Activated T-cell treated with anti-CD3 and anti-CD28 coated beads for 48 hours (primary cell): Measurements from ENCODE around the gene MELTF.

Experiments
- DNase-seq: peaks from one replicate; pipeline ENCODE4 v3.0.0-alpha.2; 2020; ENCODE audit warnings: low read depth

The MELTF gene

DNA sequence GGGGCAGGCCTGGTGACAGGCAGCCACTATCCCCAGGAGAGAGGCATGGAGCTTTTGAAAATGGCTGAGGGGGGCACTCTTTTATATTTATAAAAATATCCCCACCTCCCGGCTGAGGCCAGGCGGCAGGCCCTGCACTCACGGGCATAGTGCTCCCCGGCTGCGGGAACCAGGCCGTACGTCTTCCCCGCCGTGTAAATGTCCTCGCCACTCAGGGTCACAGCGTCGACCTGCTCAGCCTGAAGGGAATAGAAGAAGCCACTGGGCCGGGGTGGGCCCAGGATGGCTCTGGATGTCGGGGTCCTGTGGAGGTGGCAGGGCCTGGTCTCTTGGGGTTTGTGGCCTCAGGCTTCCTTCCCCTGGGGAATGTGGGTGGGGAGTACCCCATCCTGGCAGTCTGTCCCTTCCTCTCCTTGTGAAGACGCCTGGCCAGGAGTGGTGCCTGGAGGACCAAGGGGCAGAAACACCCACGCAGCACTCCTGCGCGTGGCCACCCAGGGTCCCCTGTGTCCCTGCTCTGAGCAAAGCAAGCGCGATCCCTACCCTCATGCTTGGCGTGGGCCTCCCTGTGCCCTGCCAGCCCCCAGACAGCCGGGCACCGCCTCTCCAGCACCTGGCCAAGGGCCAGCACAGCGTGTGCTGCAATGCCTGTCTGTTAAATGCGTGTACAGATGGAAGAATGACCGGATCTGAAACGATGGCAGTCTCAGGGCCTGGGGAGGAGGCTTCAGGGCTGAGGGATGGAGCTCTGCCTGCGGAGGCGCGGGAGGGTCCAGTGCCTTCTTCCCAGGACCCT, 18.9 kb downstream of the MELTF start:
- DNase-seq: no peak

DNA sequence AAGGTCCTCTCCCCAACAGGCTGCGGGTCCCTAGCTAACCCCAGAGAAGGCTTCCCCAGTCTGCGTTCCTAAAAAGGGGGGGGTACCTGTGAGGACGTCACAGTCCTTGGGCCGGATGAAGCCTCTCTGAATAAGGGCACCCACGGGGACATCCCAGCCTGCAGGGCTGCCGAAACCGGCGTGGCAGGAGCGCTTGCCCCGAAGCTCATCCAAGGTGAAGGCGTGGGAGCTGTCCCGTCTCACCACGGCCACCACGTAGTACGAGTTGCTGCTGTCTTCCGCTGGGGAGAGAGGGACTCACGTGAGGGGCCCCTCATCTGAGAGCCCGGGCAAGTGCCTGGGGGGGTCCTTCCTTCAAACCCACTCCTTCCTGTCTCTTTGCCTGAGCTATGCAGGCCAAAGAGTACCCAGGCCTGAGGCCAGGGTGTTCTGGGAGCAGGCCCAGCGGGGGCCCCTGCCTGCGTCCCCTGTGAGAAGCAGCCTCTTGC, 20.0 kb downstream of the MELTF start:
- DNase-seq: no peak

GRCh38 chr3:197008436-197009209, 21.0 kb downstream of the MELTF start:
- no peak for DNase-seq

DNA sequence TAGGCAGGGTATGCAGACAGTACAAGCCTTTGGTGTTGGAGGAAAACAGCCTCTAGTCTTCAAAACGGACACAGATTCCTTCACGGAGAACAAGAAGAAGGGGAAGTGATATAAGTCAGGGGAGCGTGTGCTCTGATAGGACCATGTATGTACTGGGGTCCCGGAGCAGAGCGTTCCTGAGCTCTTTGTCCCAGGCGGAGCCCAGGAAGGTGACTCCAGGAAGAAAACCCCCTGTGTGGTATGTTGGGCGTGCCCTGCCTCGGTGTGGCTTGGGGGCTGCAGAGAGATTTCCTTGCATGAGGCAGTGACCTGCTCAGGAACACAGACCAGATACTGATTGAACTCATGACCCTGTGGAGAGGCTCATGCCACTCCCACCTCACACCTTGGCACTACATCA, 21.7 kb downstream of the MELTF start:
- DNase-seq: no peak

DNA sequence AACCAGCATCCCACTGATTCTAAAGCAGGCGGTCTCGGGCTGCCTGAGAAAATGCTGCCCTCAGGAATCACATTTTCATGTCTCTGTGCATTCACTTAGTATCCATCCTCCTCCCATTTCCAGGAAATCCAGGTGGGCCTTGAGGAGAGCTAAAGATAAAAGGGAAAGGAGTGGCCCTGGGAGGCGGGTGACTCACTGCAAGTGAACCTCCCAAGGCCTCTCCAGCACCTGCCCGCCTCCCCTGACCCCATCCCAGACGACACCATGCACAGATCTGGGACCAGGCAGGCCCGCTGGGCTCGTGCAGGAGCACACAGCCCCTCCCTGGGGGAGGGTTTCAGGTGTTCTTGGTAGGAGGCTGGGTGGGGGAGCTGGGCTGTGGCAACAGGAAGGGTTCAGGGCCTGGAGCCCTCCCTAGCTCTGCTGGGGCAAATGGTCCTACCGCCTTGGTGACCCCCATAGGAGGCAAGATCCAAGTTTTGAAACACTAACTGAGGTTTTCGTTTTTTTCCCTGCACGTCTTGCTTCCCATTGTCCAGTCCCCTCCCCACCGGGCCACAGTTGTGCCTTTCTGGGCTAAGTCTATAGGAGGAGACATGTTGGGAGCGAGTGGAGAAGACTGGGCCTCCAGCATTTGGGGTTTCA, 22.2 kb downstream of the MELTF start:
- no peak for DNase-seq

- DNase-seq: no peak
Observed at GRCh38 chr3:197006860-197007259, 22.8 kb downstream of the MELTF start.

GRCh38 chr3:197006446-197006845, 23.2 kb downstream of the MELTF start:
- no peak for DNase-seq

- DNase-seq: peak; percentile 14
Observed at GRCh38 chr3:197003461-197004385, 25.9 kb downstream of the MELTF start.

GRCh38 chr3:197002701-197003454, 26.7 kb downstream of the MELTF start:
- DNase-seq: peak; percentile 76

DNA sequence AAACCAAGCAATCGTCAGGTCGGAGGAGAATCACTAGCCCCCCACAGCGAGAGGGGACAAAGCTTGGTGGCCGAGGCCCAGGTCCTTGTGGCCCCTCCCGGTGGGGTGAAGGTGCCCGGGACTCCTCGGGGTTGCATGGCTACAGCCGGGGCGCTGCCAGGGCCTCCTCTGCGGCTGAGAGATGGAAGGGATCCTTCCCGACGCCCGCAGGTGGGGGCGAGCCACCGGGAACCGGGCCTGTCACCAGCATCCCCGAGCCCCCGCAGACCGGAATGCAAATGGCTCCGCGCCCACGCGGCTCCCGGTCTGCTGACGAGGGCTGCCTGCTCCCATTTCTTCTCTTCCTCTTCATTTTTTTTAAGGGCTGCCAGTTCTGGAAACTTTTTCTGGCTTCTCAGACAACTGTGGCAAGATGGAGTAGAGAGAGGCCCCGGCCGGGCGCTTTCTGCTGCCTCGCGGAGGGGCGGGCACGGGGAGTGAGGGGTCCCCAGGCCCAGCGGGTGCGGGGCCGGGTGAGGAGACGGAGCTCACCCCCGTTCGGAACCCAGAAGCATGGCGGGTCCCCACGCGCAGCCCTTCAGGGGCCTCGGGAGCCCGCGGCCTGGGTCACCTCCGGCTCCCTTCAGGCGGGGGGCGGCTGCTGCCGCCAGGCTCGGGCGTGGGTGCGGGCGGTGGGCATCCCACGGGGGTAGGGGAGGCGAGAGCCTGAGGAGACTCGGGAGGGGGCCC, 27.5 kb downstream of the MELTF start:
- no peak for DNase-seq

DNA sequence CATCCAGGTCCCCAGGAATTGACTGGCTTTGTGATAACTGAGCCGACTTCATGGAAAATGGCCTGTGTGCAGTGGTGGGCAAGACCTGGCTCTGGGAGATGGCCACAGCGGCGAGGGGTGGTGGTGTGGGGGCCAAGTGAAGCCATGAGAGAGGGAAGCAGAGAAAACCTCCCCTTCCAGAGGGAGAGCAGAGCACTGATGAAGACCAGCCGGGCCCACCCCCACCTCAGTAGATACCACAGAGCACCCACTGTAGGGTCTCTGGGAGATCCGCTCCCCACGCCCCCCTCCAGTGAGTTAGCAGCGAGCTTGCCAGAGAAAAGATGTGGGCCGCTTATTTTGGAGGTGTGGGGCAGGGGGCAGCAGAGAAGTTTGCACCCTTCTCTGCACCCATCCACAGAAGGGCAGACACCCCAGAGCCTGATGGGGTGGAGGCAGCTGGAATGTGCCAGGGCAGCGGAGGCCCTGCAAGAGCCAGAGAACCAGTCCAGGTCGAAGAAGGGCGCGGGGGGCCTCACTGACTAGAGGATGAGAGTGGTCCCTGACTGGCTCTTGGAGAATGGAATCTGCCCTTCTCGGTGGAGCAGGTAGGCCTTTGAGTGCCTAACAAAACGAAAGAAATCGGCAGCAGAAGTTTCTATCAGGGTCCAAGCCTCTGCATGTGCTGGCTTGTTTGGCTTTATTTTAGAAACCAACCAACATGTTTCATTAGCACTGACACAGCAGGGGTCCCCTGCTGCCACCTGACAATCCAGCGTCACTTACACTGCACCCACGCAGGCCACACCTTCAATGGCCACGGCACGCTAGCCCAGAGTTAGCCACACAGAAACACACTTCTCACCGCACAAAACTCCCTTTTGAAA, 28.3 kb downstream of the MELTF start:
- DNase-seq: no peak

DNA sequence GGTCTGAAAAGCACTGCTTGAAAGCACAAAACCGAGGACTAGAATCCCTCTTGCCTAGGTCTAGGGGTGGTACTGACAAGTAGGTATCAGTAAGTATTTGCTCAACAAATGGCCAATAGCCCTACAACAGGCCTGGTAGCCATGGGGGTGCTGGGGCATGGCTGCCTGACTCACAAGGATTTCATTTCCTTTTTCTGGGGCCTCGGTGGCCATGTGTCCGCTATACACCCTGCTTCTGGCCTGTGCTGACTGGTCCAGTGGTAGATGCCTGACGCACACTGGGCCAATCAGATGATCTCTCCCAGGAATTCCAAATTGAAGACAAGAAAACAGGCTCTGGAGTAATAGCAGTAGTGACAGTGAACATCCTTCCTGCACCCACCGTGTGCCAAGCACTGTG, 29.4 kb downstream of the MELTF start:
- no peak for DNase-seq

GRCh38 chr3:196998966-196999760, 30.5 kb downstream of the MELTF start:
- DNase-seq: no peak

DNA sequence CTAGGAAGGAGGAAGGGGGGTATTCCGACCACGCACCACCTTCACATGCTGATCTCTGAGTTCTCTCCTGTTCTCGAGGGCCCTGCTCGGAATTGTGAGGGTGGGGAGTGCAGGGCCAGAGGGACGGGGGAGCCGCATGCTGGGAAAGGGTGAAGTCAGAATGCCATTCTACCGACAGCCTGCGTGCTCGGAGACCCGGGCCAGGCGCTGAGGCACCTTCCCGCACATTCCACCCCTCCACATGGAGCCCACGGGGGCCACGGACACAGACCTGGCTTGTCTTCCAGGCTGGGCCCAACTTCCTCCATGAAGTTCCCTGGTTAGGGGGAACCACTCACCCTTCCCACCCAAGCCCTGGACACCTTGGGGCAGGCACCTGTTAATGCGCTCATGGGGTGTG, 32.3 kb downstream of the MELTF start:
- DNase-seq: no peak

DNA sequence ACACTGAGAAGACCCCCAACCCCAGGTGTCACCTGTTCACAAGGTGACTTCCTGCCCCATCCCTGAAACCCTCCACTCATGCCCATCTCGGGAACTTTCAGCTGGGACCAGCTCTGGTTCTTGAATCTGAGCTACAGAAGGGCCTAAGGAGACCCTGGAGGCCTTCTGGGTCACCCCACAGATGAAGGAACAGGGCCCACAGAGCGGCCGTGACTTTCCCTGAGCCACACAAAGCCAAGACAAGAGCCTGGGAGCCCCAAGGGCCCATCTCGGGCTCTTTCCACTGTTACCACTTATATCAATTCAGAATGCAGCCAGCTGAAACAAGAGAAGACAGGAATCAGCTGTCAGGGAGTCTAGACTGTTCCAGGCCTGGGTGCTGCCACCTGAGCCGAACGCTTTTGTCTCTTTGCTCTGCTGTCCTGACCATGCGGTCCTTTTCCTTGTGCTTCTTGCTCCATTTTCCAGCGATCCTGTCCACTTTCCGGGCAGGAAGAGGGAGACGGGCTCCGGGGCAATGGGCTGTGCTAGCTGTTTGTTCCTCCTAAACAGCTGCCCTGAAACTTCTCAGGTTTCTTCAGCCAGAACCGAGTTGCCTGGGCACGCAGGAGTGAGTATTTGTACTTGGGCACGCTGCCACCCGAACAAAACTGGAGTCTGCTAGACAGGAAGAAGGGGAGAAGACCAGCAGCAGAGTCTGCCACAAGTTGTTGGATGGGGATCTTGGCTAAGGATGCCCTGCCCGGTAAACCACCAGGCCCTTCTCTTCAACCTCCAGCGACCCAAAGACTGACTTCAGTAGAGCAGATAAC, 33.0 kb downstream of the MELTF start:
- no peak for DNase-seq

GRCh38 chr3:196995646-196996355, 33.8 kb downstream of the MELTF start:
- no peak for DNase-seq

DNA sequence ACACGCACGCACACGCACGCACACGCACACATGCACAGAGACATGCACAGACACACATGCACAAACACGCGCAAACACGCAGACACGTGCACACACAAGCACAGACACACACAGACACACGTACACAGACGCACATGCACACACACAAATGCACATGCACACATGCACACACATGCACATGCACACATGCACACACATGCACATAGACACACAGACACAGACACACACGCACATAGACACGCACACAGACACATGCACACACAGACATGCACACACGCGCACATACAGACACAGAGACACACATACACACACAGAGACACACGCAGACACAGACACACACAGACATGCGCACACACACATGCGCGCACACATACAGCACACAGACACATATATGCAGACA, 34.6 kb downstream of the MELTF start:
- no peak for DNase-seq
